ENCODE data around the gene DCP1A.

The DCP1A gene

DNA sequence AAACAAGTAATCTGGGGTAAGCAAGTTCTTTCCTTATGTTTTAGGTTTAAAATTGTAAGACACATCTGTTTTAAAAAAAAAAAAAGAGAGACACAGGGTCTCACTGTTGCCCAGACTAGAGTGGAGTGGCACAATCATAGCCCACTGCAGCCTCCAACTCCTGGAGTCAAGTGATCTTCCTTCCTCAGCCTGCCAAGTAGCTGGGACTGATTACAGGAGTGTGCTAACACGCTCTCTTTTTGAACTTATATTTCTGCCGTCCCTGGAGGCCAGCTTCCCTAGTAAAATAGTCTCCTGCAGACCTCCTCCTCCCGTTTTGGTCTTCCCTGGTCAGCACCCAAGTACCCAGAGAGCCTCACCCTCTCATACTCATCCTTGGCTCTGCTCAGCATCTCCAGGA, 35.5 kb downstream of the DCP1A start:
- Histone ChIP-seq H3K4me2 (ENCODE audit: low read length, poor library complexity, severe bottlenecking) (no peak overlapping the region), H2AK5ac (ENCODE audit: low read length, severe bottlenecking) (no peak overlapping the region), H2BK15ac (ENCODE audit: low read depth, poor library complexity, severe bottlenecking) (no peak overlapping the region), H2BK12ac (ENCODE audit: low read length in 2 of 2) (no peak overlapping the region), H4K8ac (ENCODE audit: low read length) (no peak overlapping the region), H3K4me3 (ENCODE audit: insufficient read depth in 1 of 2, low read depth in 1 of 2, low read length in 2 of 2) (no peak overlapping the region), H3K4me1 (ENCODE audit: control insufficient read depth, insufficient read depth, low read depth, low read length) (peaks cover 1% of the 10 kb centered on the region), H2BK120ac (ENCODE audit: low read depth, low read length) (no peak overlapping the region), H3K27ac (ENCODE audit: low read length, poor library complexity, severe bottlenecking) (no peak overlapping the region), H3K4ac (ENCODE audit: low read depth in 1 of 2, low read length in 2 of 2) (no peak overlapping the region), H2AFZ (ENCODE audit: low read depth, low read length) (no peak overlapping the region), H3K79me1 (replicated peaks; ENCODE audit: low read length, poor library complexity, severe bottlenecking) (peaks cover 26% of the 10 kb centered on the region), H3K27me3 (ENCODE audit: control insufficient read depth in 1 of 2, insufficient read depth in 1 of 2, low read length in 2 of 2) (no peaks in the 10 kb centered on the region), H3K36me3 (ENCODE audit: control insufficient read depth in 1 of 2, insufficient read depth in 2 of 2, low read depth in 1 of 2, low read length in 2 of 2) (peaks cover 24 to 70% of the 10 kb centered on the region in 2 experiments), H3K23ac (ENCODE audit: low read length in 2 of 2) (no peak overlapping the region), H2BK5ac (ENCODE audit: low read depth, low read length, poor library complexity, severe bottlenecking) (no peak overlapping the region), H3K14ac (ENCODE audit: low read length in 2 of 2) (no peak overlapping the region), H3K18ac (ENCODE audit: low read depth in 1 of 2, low read length in 2 of 2) (no peak overlapping the region), H3K9ac (ENCODE audit: low read length) (no peak overlapping the region), H4K91ac (ENCODE audit: low read length) (no peak overlapping the region), H3K9me3 (ENCODE audit: control insufficient read depth, low read length) (no peaks in the 10 kb centered on the region)
- WGBS = 96% methylated on average over 3 of the region's 3 CpGs
- no peak for DNase-seq

DNA sequence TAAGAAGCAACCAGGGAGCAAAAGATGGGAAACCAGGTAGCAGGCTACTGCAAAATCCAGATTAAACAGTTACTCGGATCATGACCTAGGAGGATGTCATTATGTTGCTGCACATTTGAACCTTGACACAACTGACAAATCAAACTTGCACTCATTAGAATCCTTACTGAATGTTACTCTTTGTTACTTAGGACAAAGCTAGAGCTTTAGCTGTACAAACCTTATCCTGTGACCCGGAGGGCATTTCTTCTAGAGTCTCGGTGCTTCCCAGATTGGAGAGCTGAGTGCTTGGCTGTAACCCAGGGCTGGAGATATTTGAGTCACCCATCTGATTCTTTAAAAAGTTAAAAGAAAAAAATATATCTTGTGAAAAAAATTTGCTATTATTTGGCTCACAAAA, 43.4 kb downstream of the DCP1A start:
- Histone ChIP-seq H3K23ac (ENCODE audit: low read length in 2 of 2) (no peak overlapping the region), H2BK12ac (ENCODE audit: low read length in 2 of 2) (no peak overlapping the region), H2BK120ac (ENCODE audit: low read depth, low read length) (no peak overlapping the region), H3K4ac (ENCODE audit: low read depth in 1 of 2, low read length in 2 of 2) (no peak overlapping the region), H3K9me3 (ENCODE audit: control insufficient read depth, low read length) (no peaks in the 10 kb centered on the region), H3K18ac (ENCODE audit: low read depth in 1 of 2, low read length in 2 of 2) (no peak overlapping the region), H3K4me3 (ENCODE audit: insufficient read depth in 1 of 2, low read depth in 1 of 2, low read length in 2 of 2) (no peak overlapping the region), H3K79me1 (replicated peaks; ENCODE audit: low read length, poor library complexity, severe bottlenecking) (peaks cover 13% of the 10 kb centered on the region), H4K8ac (ENCODE audit: low read length) (no peak overlapping the region), H2BK5ac (ENCODE audit: low read depth, low read length, poor library complexity, severe bottlenecking) (no peak overlapping the region), H3K4me2 (ENCODE audit: low read length, poor library complexity, severe bottlenecking) (no peak overlapping the region), H3K27ac (ENCODE audit: low read length, poor library complexity, severe bottlenecking) (no peak overlapping the region), H3K9ac (ENCODE audit: low read length) (peak overlapping the region; percentile 24), H3K4me1 (ENCODE audit: control insufficient read depth, insufficient read depth, low read depth, low read length) (peaks cover 1% of the 10 kb centered on the region), H3K36me3 (ENCODE audit: control insufficient read depth in 1 of 2, insufficient read depth in 2 of 2, low read depth in 1 of 2, low read length in 2 of 2) (peaks cover 23 to 64% of the 10 kb centered on the region in 2 experiments), H3K14ac (ENCODE audit: low read length in 2 of 2) (no peak overlapping the region), H2BK15ac (ENCODE audit: low read depth, poor library complexity, severe bottlenecking) (no peak overlapping the region), H4K91ac (ENCODE audit: low read length) (no peak overlapping the region), H3K27me3 (ENCODE audit: control insufficient read depth in 1 of 2, insufficient read depth in 1 of 2, low read length in 2 of 2) (no peaks in the 10 kb centered on the region), H2AFZ (ENCODE audit: low read depth, low read length) (no peak overlapping the region), H2AK5ac (ENCODE audit: low read length, severe bottlenecking) (no peak overlapping the region)
- DNase-seq = no peak
- 94% methylated on average over 3 of the region's 3 CpGs for WGBS

DNA sequence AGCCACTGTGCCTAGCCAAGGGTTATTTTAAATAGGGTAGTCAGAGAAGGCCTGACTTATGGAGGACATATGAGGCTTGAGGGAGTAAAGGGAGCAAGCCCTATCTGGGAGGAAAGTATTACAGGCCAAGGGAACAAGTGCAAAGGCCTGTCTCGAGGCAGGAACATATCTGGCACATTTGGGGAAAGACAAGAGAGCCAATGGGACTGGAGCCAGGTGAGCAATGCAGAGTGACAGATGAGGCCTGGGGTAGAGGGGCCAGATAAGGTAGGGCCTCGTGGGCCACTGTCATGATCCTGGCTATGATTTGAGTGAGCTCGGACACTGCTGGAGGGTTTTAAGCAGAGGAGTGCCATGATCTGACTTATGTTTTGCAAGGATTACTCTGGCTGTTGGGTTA, 43.8 kb downstream of the DCP1A start:
- peaks cover 1% of the 10 kb centered on the region for H3K4me1 ChIP-seq (ENCODE audit: control insufficient read depth, insufficient read depth, low read depth, low read length)

DNA sequence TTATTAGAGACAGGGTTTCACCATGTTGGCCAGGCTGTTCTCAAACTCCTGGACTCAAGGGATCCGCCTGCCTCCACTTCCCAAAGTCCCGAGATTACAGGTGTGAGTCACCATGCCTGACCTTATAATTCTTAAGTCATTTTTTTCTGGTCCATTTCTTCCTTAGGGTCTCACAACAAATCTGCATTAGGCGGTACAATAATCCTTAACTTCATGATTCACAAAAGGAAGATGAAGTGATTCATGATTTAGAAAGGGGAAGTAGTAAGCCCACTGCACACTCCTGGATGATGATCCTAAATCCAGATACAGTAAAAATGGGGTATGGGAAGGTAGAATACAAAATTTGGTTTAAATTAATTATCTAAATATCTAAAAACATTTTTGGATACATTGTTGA, 46.5 kb downstream of the DCP1A start:
- Histone ChIP-seq H3K4me3 (ENCODE audit: insufficient read depth in 1 of 2, low read depth in 1 of 2, low read length in 2 of 2) (no peak overlapping the region), H3K27ac (ENCODE audit: low read length, poor library complexity, severe bottlenecking) (no peak overlapping the region), H3K27me3 (ENCODE audit: control insufficient read depth in 1 of 2, insufficient read depth in 1 of 2, low read length in 2 of 2) (no peaks in the 10 kb centered on the region), H4K91ac (ENCODE audit: low read length) (no peak overlapping the region), H3K14ac (ENCODE audit: low read length in 2 of 2) (no peak overlapping the region), H3K23ac (ENCODE audit: low read length in 2 of 2) (no peak overlapping the region), H2AFZ (ENCODE audit: low read depth, low read length) (no peak overlapping the region), H3K79me1 (replicated peaks; ENCODE audit: low read length, poor library complexity, severe bottlenecking) (peaks cover 11% of the 10 kb centered on the region), H3K9ac (ENCODE audit: low read length) (no peak overlapping the region), H2BK5ac (ENCODE audit: low read depth, low read length, poor library complexity, severe bottlenecking) (no peak overlapping the region), H3K9me3 (ENCODE audit: control insufficient read depth, low read length) (no peaks in the 10 kb centered on the region), H3K36me3 (ENCODE audit: control insufficient read depth in 1 of 2, insufficient read depth in 2 of 2, low read depth in 1 of 2, low read length in 2 of 2) (peaks cover 19 to 64% of the 10 kb centered on the region in 2 experiments), H3K18ac (ENCODE audit: low read depth in 1 of 2, low read length in 2 of 2) (no peak overlapping the region), H2BK120ac (ENCODE audit: low read depth, low read length) (no peak overlapping the region), H3K4me1 (ENCODE audit: control insufficient read depth, insufficient read depth, low read depth, low read length) (peaks cover 1% of the 10 kb centered on the region), H2BK12ac (ENCODE audit: low read length in 2 of 2) (no peak overlapping the region), H4K8ac (ENCODE audit: low read length) (no peak overlapping the region), H3K4ac (ENCODE audit: low read depth in 1 of 2, low read length in 2 of 2) (no peak overlapping the region), H2AK5ac (ENCODE audit: low read length, severe bottlenecking) (no peak overlapping the region), H3K4me2 (ENCODE audit: low read length, poor library complexity, severe bottlenecking) (no peak overlapping the region), H2BK15ac (ENCODE audit: low read depth, poor library complexity, severe bottlenecking) (no peak overlapping the region)
- WGBS = 84% methylated on average over 2 of the region's 3 CpGs
- DNase-seq = no peak

More for the DNA sequence above, 43.8 kb downstream of the DCP1A start:
- Histone ChIP-seq H3K9ac (ENCODE audit: low read length) (peak overlapping the region; percentile 24), H3K79me1 (replicated peaks; ENCODE audit: low read length, poor library complexity, severe bottlenecking) (peaks cover 14% of the 10 kb centered on the region), H2BK5ac (ENCODE audit: low read depth, low read length, poor library complexity, severe bottlenecking) (no peak overlapping the region), H3K14ac (ENCODE audit: low read length in 2 of 2) (no peak overlapping the region), H2BK15ac (ENCODE audit: low read depth, poor library complexity, severe bottlenecking) (no peak overlapping the region), H3K4ac (ENCODE audit: low read depth in 1 of 2, low read length in 2 of 2) (no peak overlapping the region), H2BK12ac (ENCODE audit: low read length in 2 of 2) (no peak overlapping the region), H2BK120ac (ENCODE audit: low read depth, low read length) (no peak overlapping the region), H3K27me3 (ENCODE audit: control insufficient read depth in 1 of 2, insufficient read depth in 1 of 2, low read length in 2 of 2) (no peaks in the 10 kb centered on the region), H2AFZ (ENCODE audit: low read depth, low read length) (no peak overlapping the region), H2AK5ac (ENCODE audit: low read length, severe bottlenecking) (no peak overlapping the region), H3K4me3 (ENCODE audit: insufficient read depth in 1 of 2, low read depth in 1 of 2, low read length in 2 of 2) (no peak overlapping the region), H4K8ac (ENCODE audit: low read length) (no peak overlapping the region), H3K36me3 (ENCODE audit: control insufficient read depth in 1 of 2, insufficient read depth in 2 of 2, low read depth in 1 of 2, low read length in 2 of 2) (peaks cover 22 to 64% of the 10 kb centered on the region in 2 experiments), H3K23ac (ENCODE audit: low read length in 2 of 2) (no peak overlapping the region), H3K18ac (ENCODE audit: low read depth in 1 of 2, low read length in 2 of 2) (no peak overlapping the region), H4K91ac (ENCODE audit: low read length) (no peak overlapping the region), H3K9me3 (ENCODE audit: control insufficient read depth, low read length) (no peaks in the 10 kb centered on the region), H3K27ac (ENCODE audit: low read length, poor library complexity, severe bottlenecking) (no peak overlapping the region), H3K4me2 (ENCODE audit: low read length, poor library complexity, severe bottlenecking) (no peak overlapping the region)
- 96% methylated on average over 3 of the region's 3 CpGs for WGBS
- DNase-seq = no peak
